Upper lobe of left lung (tissue), 4 donors: ENCODE measurements around the gene CES4A.

Source experiments
- CTCF ChIP-seq, 6 experiments: fragments of 450-650 bp in 4 of 6; fragments of 200-600 bp in 2 of 6; sonication (generic) in 2 of 6; IDR thresholded peaks; one replicate each; pipeline ENCODE4 v1.5.1; 2016 to 2019; ENCODE audit warnings: antibody characterized with exemption in 6 of 6
- EP300 ChIP-seq, 4 donors: sonication (generic); formaldehyde crosslinking; IDR thresholded peaks; one replicate each; pipeline ENCODE4 v1.5.1; 2017; ENCODE audit warnings: antibody characterized with exemption in 4 of 4, control low read depth in 2 of 4

GRCh38 chr16:66970775-66971720 lies 17.3 kb upstream of the CES4A start:
- TF ChIP-seq CTCF (IDR thresholded peaks at IDR 0.05): no peak
- TF ChIP-seq EP300 (IDR thresholded peaks at IDR 0.05): no peak
